A549 (cell line): ENCODE data around the gene SLC29A4. TPM values are rescaled to one million over a fixed set of nuclear protein-coding genes. Genes with fewer than 3 reads are reported as not detected.

ENCODE experiments used
- ATAC-seq, 2 experiments: fragments of 200-7000 bp in 1 of 2; fragments of >200 bp in 1 of 2; cut with Nextera tagmentation in 1 of 2; cut with Tn5 transposase in 1 of 2; 3 replicates each; pipeline versions ENCODE4 v1.8.0 to v1.9.1; 2018 to 2020; ENCODE audit warnings: mild to moderate bottlenecking in 1 of 2, moderate library complexity in 1 of 2
- CTCF ChIA-PET: fragments of 300-600 bp; sonication (Branson Sonifier 250); formaldehyde crosslinking; extraction: SDS; loops from one replicate; lab custom pipeline; 2021; ENCODE audit warnings: antibody characterized with exemption, inconsistent platforms; lab: Yijun Ruan, JAX
- POLR2A ChIA-PET: fragments of 350-600 bp; formaldehyde crosslinking; extraction: SDS; loops from one replicate; lab custom pipeline; 2021; ENCODE audit warnings: antibody characterized with exemption, inconsistent platforms; lab: Yijun Ruan, JAX
- DNase-seq, 2 experiments: peaks; one replicate each; pipeline versions ENCODE4 v3.0.0 to v3.0.0-alpha.2; 2011 to 2016; ENCODE audit warnings: low read depth in 1 of 2, low spot score in 1 of 2
- FAIRE-seq: peaks from 2 replicates; lab custom pipeline; 2011; peaks lifted over from hg19 to GRCh38; lab: Jason Lieb, UNC
- H3K27ac ChIP-seq, 2 experiments: fragments of >200 bp; sonication (Bioruptor Twin); formaldehyde crosslinking; 3 replicates each; pipeline ENCODE4 v1.5.1; 2016 to 2017
- H3K4me1 ChIP-seq: fragments of >200 bp; sonication (Bioruptor Twin); formaldehyde crosslinking; 3 replicates; pipeline ENCODE4 v1.6.1; 2016
- H3K4me2 ChIP-seq: fragments of >200 bp; sonication (Bioruptor Twin); formaldehyde crosslinking; 3 replicates; pipeline ENCODE4 v1.6.1; 2016
- H3K4me3 ChIP-seq: fragments of >200 bp; sonication (Bioruptor Twin); formaldehyde crosslinking; 3 replicates; pipeline ENCODE4 v1.5.1; 2016
- H3K9me3 ChIP-seq: fragments of >200 bp; sonication (Bioruptor Twin); formaldehyde crosslinking; 3 replicates; pipeline ENCODE4 v1.6.1; 2016
- CEBPB ChIP-seq, 2 experiments: fragments of >200 bp in 1 of 2; sonication (Bioruptor Twin) in 1 of 2; formaldehyde crosslinking in 1 of 2; IDR thresholded peaks; 2 replicates each; pipeline ENCODE4 v1.6.1; 2012 to 2016
- EHF ChIP-seq: fragments of 250-450 bp; sonication (Bioruptor Pico); IDR thresholded peaks from 2 replicates; pipeline ENCODE4 v1.5.0; 2020; ENCODE audit warnings: mild to moderate bottlenecking
- FOSB ChIP-seq: fragments of 250-450 bp; sonication (Bioruptor Pico); IDR thresholded peaks from 2 replicates; pipeline ENCODE4 v1.5.0; 2020; ENCODE audit warnings: mild to moderate bottlenecking, moderate library complexity
- FOSL2 ChIP-seq, 2 experiments: fragments of 450-650 bp in 1 of 2; fragments of >200 bp in 1 of 2; sonication (Bioruptor Twin) in 1 of 2; formaldehyde crosslinking; IDR thresholded peaks; 2 replicates each; pipeline versions ENCODE4 v1.5.0 to v1.6.1; 2016 to 2020; ENCODE audit warnings: mild to moderate bottlenecking in 1 of 2, moderate library complexity in 1 of 2
- FOXS1 ChIP-seq: fragments of 250-450 bp; sonication (Bioruptor Pico); IDR thresholded peaks from 2 replicates; pipeline ENCODE4 v1.5.0; 2020; ENCODE audit warnings: mild to moderate bottlenecking, moderate library complexity
- HDAC2 ChIP-seq: fragments of 200-600 bp; sonication (generic); IDR thresholded peaks from 2 replicates; pipeline ENCODE4 v1.6.1; 2016
- HMGXB4 ChIP-seq: fragments of 250-450 bp; sonication (Bioruptor Pico); IDR thresholded peaks from 2 replicates; pipeline ENCODE4 v1.5.0; 2021; ENCODE audit warnings: mild to moderate bottlenecking, moderate library complexity, borderline replicate concordance
- JUNB ChIP-seq: fragments of >200 bp; sonication (Bioruptor Twin); formaldehyde crosslinking; IDR thresholded peaks from 2 replicates; pipeline ENCODE4 v1.6.1; 2016
- MAFK ChIP-seq: fragments of 450-650 bp; IDR thresholded peaks from 2 replicates; pipeline ENCODE4 v1.6.1; 2014; ENCODE audit not compliant: partially characterized antibody
- MAZ ChIP-seq: fragments of 150-350 bp; IDR thresholded peaks from 2 replicates; pipeline ENCODE4 v1.6.1; 2014; ENCODE audit warnings: antibody characterized with exemption, low read depth, low read length, borderline replicate concordance
- MYC ChIP-seq: IDR thresholded peaks from 2 replicates; pipeline ENCODE4 v1.6.1; 2012; ENCODE audit warnings: mild to moderate bottlenecking, inconsistent platforms, low read length, improper control_type of control experiment, borderline replicate concordance
- NPAS2 ChIP-seq: fragments of 250-450 bp; sonication (Bioruptor Pico); IDR thresholded peaks from 2 replicates; pipeline ENCODE4 v1.8.0; 2022; ENCODE audit warnings: mild to moderate bottlenecking, moderate library complexity, borderline replicate concordance
- NR3C1 ChIP-seq: fragments of >200 bp; sonication (Bioruptor Twin); formaldehyde crosslinking; IDR thresholded peaks from 3 replicates; pipeline ENCODE4 v1.6.1; 2017
- PHF8 ChIP-seq: fragments of 200-600 bp; sonication (generic); IDR thresholded peaks from 2 replicates; pipeline ENCODE4 v1.6.1; 2016; ENCODE audit warnings: low read depth, mild to moderate bottlenecking, antibody characterized with exemption, moderate library complexity, borderline replicate concordance
- RAD21 ChIP-seq, 2 experiments: fragments of >200 bp in 1 of 2; sonication (Bioruptor Twin) in 1 of 2; formaldehyde crosslinking in 1 of 2; IDR thresholded peaks in 1 of 2; conservative IDR thresholded peaks in 1 of 2; 2 replicates in 1 of 2; 3 replicates in 1 of 2; pipeline ENCODE4 v1.6.1; 2012 to 2018; ENCODE audit warnings: inconsistent platforms in 1 of 2
- RFX5 ChIP-seq: fragments of 450-650 bp; IDR thresholded peaks from 2 replicates; pipeline ENCODE4 v1.7.1; 2014; ENCODE audit warnings: antibody characterized with exemption, mild to moderate bottlenecking, moderate library complexity
- RNF2 ChIP-seq: fragments of 200-600 bp; sonication (generic); IDR thresholded peaks from 2 replicates; pipeline ENCODE4 v1.6.1; 2016; ENCODE audit warnings: low read depth, mild to moderate bottlenecking, antibody characterized with exemption, moderate library complexity, borderline replicate concordance
- ZNF302 ChIP-seq: fragments of 250-450 bp; sonication (Bioruptor Pico); IDR thresholded peaks from 2 replicates; pipeline ENCODE4 v1.9.0; 2021; ENCODE audit warnings: inconsistent platforms, mild to moderate bottlenecking, moderate library complexity
- ZSCAN20 ChIP-seq: fragments of 250-450 bp; sonication (Bioruptor Pico); IDR thresholded peaks from 2 replicates; pipeline ENCODE4 v1.8.0; 2022; ENCODE audit warnings: mild to moderate bottlenecking, moderate library complexity
- WGBS: methylation state at CpG from one replicate; pipeline ENCODE4 v1.1.6; 2017; ENCODE audit errors: missing lambda C conversion rate; 5-methylcytosine and 5-hydroxymethylcytosine counted together
- polyA plus RNA-seq, 4 experiments: library from polyadenylated mRNA; depleted of rRNA in 3 of 4; stranded (reverse); fragments of >200 nt; fragmentation: RNase III in 1 of 4; extraction: RNeasy Plus Mini Kit Qiagen cat#74134 plus additional on column Dnase treatment in 1 of 4; gene quantifications; 2 replicates in 3 of 4; 3 replicates in 1 of 4; pipeline ENCODE4 v1.2.3, GENCODE V29; 2011 to 2017
- TF ChIP-seq, protein P1 (sequence below): IDR thresholded peaks from 2 replicates; pipeline ENCODE4 v1.6.1; 2012
- TF ChIP-seq, protein P2 (sequence below): IDR thresholded peaks from 2 replicates; pipeline ENCODE4 v1.6.1; 2012; ENCODE audit warnings: low read depth, borderline replicate concordance
- TF ChIP-seq, protein P3 (sequence below): fragments of >200 bp; sonication (Bioruptor Twin); formaldehyde crosslinking; IDR thresholded peaks from 3 replicates; pipeline ENCODE4 v1.6.1; 2016

Gene SLC29A4
- polyA plus RNA-seq, 2 of the 4 experiments (the other 2 are of a cell fraction) = 11.5 to 12.6 TPM

GRCh38 chr7:5237286-5237685 is 45.5 kb upstream of the SLC29A4 start:
- TF ChIP-seq EHF (CRISPR knock-in tag) (no peak), MAFK (peak; percentile 98)
- Histone ChIP-seq H3K4me3 (no peak overlapping the region), H3K4me2 (no peak overlapping the region), H3K4me1 (no peaks in the 10 kb centered on the region), H3K9me3 (no peaks in the 10 kb centered on the region), H3K27ac (no peak overlapping the region)
- no peak for DNase-seq
- no peak for ATAC-seq
- 78% methylated on average over 21 of the region's 21 CpGs for WGBS
- POLR2A ChIA-PET = no interaction called here
- no peak for FAIRE-seq
- CTCF ChIA-PET = interaction anchor here (0.6 to 1.2 kb wide), 3 partner anchors 23 to 371 kb away, joined by 3 read pairs; no protein-coding TSS in a partner anchor

DNA sequence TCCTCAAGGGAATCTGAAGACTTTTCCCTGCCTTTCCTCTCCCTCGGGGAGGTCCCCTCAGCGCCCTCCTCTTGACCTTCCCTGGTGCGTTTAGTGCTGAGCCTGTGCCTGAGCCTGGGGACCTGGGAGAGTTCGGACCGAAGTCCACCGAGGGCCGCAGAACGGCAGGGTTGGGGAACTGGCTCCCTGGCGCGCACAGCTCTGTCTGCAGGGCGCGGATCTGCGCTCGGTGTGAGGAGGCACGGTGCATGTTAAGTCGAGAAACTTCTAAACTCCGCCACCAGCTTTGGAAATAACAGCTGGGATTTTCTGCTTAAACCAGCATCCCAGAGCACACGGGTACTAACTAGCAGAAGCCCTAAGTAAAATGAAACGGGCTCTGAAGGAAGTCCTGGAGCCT is 44.2 kb upstream of the SLC29A4 start:
- DNase-seq = no peak
- Histone ChIP-seq H3K4me2 (no peak overlapping the region), H3K4me3 (no peak overlapping the region), H3K9me3 (no peaks in the 10 kb centered on the region), H3K27ac (no peak overlapping the region), H3K4me1 (no peaks in the 10 kb centered on the region)
- FAIRE-seq = no peak
- POLR2A ChIA-PET = no interaction called here
- TF ChIP-seq RFX5 = no peak
- TF ChIP-seq ZNF302 (CRISPR knock-in tag) = no peak
- no peak for TF ChIP-seq CEBPB (IDR thresholded peaks at IDR 0.05)
- no peak for TF ChIP-seq FOXS1
- TF ChIP-seq HDAC2 = no peak
- TF ChIP-seq JUNB = no peak
- TF ChIP-seq NR3C1 = no peak
- TF ChIP-seq ZSCAN20 (CRISPR knock-in tag) = no peak
- no peak for TF ChIP-seq EHF (CRISPR knock-in tag)
- no peak for TF ChIP-seq FOSB
- no peak for TF ChIP-seq RAD21 (conservative IDR thresholded peaks at IDR 0.05 in 1 of 2, IDR thresholded peaks at IDR 0.05 in 1 of 2)
- TF ChIP-seq, protein P1, sequence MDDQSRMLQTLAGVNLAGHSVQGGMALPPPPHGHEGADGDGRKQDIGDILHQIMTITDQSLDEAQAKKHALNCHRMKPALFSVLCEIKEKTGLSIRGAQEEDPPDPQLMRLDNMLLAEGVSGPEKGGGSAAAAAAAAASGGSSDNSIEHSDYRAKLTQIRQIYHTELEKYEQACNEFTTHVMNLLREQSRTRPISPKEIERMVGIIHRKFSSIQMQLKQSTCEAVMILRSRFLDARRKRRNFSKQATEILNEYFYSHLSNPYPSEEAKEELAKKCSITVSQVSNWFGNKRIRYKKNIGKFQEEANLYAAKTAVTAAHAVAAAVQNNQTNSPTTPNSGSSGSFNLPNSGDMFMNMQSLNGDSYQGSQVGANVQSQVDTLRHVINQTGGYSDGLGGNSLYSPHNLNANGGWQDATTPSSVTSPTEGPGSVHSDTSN = no peak
- TF ChIP-seq NPAS2 = no peak
- TF ChIP-seq HMGXB4 (CRISPR knock-in tag) = no peak
- TF ChIP-seq MAZ = no peak
- TF ChIP-seq FOSL2 (IDR thresholded peaks at IDR 0.05) = no peak
- no peak for TF ChIP-seq FOSL2 (CRISPR knock-in tag; IDR thresholded peaks at IDR 0.05)
- TF ChIP-seq RNF2 = no peak
- 89% methylated on average over 17 of the region's 19 CpGs for WGBS
- ATAC-seq = no peak
- CTCF ChIA-PET = interaction anchor here (1.1 to 3.0 kb wide), 2 partner anchors 15 to 212 kb away, joined by 3 to 21 read pairs; no protein-coding TSS in a partner anchor

GRCh38 chr7:5243261-5243660 is 39.5 kb upstream of the SLC29A4 start:
- Histone ChIP-seq H3K4me3 (no peak overlapping the region), H3K4me1 (no peaks in the 10 kb centered on the region), H3K4me2 (no peak overlapping the region), H3K9me3 (no peaks in the 10 kb centered on the region), H3K27ac (no peak overlapping the region)
- 78% methylated on average over 12 of the region's 12 CpGs for WGBS
- no peak for FAIRE-seq
- ChIA-PET POLR2A (no interaction called here), CTCF (interaction anchor here (0.6 to 2.2 kb wide), 8 partner anchors 9 to 435 kb away, joined by 3 to 7 read pairs (median 3); no protein-coding TSS in a partner anchor)
- no peak for TF ChIP-seq PHF8
- TF ChIP-seq, protein P2, sequence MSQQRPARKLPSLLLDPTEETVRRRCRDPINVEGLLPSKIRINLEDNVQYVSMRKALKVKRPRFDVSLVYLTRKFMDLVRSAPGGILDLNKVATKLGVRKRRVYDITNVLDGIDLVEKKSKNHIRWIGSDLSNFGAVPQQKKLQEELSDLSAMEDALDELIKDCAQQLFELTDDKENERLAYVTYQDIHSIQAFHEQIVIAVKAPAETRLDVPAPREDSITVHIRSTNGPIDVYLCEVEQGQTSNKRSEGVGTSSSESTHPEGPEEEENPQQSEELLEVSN = no peak
- no peak for TF ChIP-seq MYC
- TF ChIP-seq, protein P3, sequence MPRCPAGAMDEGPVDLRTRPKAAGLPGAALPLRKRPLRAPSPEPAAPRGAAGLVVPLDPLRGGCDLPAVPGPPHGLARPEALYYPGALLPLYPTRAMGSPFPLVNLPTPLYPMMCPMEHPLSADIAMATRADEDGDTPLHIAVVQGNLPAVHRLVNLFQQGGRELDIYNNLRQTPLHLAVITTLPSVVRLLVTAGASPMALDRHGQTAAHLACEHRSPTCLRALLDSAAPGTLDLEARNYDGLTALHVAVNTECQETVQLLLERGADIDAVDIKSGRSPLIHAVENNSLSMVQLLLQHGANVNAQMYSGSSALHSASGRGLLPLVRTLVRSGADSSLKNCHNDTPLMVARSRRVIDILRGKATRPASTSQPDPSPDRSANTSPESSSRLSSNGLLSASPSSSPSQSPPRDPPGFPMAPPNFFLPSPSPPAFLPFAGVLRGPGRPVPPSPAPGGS = no peak
- no peak for ATAC-seq
- no peak for DNase-seq
